GM21515 (cell line): ENCODE measurements around the gene CCDC182.

Experiments
- ATAC-seq: cut with Tn5 transposase; IDR thresholded peaks from one replicate; pipeline ENCODE4 v1.9.1; 2021; ENCODE audit not compliant: unreplicated experiment

Gene CCDC182

DNA sequence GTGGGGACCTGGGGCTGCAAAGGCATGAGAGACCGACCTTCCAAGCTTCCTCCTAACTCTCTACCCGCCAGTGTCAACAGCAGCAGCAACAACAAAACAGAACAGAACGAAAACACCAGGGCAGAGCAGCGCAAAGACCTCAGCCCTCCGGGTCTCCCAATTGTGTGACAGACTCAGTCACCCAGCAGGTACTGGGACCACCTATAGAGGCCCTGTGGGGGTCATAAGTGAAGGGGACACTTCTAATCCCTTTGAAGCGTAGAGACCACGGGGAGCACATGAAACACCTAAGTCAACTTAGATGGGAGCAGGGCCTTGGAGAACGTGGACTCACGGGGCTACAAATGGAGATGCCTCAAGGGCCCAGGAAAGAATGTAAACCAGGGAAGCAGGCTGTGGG lies 12.6 kb upstream of the CCDC182 start:
- no peak for ATAC-seq

DNA sequence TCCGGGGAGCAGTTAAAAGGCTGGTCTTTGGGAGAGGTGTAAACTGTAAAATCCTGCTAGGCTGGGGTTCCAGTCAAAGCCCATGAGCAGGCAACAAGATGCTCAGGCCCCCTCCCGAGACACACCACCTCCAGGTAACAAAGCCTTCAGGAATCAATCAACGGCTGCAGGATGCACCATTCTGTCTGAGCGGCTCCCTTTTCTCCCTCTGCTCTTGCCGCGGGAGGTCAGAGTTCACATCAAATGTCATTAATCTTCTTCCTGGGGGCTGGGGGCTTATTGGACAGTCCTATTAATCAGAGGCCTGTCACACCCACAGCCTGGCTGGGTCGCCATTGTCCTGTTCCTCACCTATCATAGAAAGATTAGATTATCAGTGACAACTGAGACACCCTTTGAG lies 11.9 kb upstream of the CCDC182 start:
- no peak for ATAC-seq

DNA sequence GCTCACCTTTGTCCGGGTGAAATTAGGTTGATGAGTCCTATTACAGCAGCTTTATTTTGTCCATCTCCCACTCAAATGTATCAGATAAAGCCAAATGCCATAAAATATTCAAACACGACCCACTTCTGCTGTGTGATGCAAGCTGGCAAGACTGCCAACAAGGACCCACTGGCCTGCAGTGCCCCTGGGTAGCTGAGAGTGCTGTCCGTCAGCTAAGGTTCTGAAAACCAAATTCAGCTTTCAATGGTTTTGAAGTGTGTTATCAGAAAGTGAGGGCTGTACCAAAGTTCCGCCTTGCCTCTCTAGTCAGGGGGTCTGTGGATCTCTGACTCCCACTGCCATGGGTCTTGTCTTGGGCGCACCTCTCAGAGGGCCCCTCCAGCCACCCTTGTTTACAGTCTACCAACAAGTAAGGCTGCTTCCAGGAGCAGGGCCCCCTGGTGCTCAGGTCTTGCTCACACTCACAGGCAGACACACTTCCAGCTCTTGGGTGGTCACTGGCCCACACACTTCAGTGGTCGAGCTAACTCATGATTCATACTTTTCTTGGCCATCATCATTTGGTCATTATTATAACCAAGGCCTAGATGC lies 10.5 kb upstream of the CCDC182 start:
- ATAC-seq = no peak

DNA sequence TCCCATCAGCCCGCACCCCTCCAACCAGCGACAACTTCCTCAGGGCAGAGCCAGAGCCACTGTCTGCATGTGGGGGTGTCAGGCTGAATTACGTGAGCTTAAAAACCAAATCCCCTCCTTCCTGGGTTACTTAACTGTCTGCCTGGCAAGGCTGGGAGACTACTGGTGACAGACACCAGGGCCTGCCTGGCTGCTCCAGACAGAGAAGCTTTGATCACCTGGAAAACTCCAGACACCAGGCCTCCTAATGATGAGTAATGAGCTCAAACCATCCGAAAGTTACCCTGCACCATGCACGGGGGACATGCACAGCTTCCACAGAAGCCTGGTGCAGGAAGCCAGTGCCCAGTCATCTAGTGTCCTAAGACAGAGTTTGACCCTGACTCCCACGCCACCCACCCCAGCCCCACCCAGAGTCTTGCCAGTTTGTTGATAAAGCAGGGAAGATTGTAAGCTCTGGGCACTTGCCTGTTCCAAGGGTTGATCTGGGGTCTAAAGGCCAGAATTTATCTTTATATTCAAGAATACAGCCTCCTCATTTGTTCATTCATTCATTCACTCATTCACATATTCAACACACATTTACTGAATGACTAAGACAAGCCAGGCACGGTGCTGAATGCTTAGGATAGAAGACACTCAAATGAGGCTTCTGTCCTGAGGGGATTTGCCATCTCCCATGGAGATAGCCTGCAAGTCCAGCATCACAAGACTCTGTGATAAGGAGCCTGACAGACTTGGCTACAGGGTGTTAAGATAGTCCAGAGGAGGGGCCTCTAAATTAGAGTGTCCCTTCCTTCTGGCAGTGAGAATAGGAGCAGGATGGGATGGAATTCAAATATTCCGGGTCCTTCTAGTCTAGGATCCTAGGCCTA lies 7.2 kb upstream of the CCDC182 start:
- ATAC-seq = no peak

DNA sequence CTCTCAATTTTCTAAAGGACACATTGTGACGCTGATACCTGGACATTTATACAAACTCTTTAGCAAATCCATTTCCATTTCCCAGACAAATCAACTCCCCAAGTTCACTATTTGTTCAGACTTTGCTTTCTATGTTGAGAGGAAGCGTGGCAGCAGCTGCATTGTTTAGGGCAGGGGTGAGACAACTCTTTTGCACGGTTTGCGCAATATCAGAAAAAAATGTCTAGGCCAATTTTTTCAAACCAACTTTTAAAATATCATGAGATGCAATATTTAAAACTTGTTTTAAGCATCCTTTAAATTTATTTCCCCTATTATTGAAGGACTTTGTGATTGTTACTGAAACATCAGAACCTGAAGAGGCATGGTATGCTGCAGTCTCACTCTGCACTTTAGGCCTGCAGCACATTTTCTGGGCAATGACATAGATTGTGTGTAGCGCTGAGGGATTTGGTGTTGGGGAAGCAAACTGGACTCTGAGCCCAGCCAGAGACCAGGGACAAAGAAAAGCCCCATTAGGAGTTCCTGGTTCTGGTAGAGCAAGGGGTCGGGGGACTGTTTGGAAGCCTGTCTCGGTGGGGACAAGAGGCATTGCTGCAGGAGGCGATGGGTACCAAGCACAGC lies 6.4 kb upstream of the CCDC182 start:
- ATAC-seq = no peak

DNA sequence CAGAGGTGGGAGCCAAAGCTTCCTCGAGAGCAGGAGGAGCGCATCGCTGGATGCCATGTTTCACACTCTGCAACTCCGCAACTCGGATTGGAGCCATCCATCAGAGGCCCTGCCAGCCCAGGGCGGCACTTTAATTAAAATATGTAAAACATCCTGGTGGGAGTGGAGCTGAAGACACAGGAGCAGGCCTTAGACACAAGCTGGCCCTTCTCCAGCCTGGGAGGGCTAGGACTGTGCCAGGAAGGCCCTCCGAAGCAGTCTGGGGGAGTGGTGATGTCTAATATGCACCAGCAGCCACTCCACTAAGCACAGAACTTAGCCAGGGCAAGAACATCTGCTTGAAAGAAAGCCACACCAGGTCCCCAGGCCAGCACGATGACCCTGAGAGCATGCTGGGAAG lies 5.8 kb upstream of the CCDC182 start:
- ATAC-seq = no peak

DNA sequence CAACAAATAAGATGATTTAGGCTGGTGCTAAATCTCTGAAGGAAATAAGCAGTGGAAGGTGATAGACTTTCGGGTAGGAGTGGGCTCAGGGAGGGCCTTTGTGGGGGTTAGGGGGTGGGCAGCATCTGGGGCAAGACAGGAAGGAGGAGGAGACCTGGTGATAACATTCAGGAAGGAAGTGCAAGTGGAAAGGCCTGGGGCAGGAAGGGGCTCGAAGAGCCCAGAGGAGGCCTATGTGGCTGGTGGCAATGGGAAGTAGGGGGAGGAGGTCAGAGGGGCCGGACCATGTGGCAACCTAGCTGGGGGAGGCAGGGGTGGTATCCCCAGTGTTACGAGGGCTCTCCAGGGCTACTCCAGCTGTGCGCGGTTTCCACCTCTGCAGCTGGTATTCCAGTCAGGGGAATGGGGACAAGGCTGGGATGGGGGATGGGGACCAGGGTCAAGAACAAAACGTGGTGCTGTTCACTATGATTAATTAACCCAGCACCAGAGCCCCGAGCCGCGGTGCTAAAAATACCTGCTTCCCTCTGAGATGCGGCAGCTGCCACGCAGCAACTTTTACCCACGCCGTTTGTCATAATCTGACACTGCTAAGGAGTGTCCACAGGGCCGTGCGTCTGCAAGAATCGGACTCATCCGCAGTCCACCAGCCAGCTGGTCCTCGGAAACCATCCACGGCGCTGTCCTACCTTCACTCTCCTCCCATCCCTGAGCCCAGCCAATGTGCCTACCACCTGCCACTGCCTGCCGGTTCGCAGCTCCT lies 5.2 kb upstream of the CCDC182 start:
- no peak for ATAC-seq

DNA sequence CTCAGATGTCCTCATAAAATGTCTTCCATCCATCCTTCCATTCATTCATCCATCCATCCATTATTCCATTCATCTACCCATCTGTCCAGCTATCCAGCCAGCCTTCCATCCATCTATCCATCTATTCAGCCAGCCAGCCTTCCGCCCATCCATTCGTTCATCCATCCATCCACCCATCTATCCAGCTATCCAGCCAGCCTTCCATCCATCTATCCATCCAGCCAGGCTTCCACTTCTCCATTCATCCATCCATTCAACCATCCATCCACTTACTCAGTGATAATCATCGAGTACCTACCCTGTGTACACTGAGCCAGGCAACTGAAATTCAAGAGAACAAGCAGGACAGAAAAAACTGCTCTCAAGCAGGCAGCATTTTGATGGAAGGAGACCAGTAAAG lies 4.6 kb upstream of the CCDC182 start:
- no peak for ATAC-seq

DNA sequence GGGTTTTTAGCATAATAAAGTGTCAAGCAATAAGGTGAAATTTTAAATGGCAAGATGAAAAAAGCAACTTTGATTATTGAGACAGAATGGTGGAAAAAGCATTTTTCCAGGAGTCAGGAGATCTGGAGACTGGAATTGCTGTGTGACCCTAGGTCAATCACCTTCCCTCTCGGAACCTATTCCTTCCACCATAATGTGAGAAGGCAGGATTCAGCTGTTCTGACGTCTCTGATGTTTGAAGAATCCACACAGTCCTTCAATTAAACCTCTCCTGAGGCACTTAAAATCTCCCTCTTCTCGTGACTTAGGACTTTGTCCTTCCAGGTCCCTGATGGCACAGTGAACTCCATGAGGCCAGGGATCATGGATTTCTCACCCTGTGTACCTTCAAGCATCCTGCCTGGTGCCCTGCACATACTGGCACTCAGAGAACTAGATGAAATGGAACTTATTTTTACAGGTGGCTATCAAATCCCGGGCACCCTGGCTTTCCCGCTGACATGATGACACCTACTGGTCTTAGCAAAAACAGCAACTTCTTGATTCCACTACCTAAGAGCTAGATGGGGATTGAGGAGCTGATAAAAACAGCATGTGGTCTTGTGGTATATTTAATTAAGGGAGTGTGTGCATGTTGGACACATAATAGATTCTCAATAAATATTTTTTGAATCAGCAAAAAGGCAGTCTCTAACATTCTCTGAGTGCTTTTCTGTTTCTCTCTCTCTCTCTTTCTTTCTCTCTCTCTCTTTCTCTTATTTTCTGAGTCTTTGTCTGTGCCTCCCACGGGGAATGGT lies 2.3 kb upstream of the CCDC182 start:
- ATAC-seq = no peak

DNA sequence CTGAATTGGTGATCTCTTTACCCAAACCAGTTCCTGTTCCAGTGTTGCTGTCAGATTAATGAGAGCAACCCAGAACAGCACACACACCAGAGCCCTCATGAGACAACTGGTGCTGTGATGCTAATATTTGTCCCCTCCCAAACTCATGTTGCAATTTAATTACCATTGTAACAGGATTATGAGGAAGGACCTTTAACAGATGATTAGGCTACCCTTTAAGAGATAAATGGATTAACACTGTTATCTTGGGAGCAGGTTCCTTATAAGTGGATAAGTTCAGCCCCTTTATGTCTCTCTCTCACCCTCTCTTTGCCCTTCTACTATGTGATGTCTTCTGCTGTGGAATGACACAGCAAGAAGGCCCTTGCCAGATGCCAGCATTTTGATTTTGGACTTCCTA lies 1.1 kb upstream of the CCDC182 start:
- ATAC-seq = no peak

DNA sequence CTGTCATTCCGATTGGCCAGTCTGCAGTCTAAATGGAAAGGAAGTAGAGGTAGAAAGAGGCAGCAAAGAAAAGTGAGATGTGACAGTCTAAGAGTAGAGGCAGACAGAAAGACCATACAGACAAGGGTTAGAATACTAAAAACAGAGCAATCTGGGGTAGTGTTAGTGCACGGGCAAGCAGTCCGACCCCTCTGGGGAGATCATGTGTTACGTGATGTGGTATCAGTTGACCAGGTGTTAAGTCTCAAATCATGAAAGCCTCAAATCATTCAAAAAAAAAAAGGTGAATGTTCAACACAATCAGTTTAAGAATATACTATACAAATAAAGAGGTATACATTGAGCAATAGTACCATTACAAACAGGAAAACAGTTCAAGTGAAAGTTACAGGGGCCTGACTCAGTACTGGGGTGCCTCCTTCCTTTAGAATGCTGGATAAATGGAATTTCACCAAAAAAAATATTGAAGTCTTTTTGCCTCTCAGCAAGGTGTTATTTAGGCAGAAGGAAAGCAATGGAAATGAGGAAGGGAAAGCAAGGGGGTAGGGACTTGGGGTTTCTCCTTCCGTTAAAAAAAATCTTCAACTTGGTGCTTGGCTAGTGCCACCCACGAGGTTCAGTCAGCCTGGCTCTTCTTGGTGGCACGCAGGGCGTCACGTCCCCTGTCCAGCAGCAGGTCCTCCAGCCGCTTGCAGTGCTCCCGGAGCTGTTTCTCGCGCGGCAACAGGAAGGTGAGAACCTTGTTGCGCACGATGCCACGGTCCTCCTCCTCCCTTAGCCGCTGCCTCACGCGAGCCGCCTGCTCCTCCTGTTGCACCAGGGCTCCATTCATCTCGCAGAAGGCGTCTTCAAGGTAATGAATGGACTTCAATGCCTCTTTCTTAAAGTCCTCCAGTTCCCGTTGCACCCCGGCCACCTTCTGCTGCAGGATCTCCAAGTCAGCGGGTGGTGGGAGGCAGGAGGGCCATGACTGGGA lies 616 bp downstream of the CCDC182 start:
- no peak for ATAC-seq

DNA sequence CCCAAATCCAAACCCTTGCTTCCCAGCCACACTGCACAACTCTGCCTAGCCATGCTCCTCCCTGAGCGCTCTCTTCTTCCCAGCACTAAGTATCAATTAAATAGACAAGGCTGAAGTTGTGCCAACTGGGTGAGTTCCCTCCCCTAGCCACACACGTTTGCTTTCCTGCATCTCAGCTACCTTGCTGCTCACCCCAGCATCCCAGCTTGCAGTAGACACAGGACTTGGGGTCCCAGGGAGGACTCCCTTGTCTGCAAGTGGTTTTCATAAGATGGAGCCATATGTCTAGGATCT lies 4.9 kb downstream of the CCDC182 start:
- ATAC-seq = no peak

DNA sequence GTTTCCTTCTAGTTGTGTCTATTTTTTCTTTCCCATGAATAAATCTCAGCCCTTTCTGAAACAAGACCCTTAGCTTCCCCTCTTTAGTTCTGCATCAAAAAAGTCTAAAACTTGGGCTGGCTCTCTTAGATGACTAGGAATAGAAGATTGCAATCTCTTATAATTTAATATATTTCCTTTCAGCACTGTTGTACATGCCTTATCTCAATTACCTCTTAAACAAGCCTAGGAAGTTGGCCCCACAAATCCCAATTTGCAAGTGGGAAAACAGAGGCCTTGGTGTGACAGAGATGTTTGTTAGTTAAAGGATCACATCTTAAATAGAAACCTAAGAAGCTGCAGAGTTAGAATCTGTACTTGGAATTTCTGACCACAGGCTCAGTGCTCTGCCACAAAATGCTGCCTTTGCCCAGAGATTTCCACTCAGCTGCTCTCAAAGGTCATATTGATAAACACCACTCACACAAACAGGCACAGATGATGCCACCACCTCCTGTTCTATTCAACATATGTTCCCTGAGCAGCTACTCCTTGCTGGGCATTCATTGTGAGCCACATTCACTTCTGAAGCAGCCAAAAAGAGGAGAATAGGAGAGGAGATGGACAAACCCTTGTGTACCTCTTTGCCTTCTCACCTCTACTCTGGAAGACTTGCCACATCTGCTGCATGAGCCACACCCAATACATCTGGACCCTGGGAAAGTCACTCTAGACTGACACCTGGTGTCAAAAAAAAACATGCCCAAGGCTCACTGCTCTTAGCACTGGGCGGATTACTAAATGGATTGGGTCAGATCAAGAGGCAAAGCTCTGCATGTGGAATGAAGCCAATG lies 5.5 kb downstream of the CCDC182 start:
- no peak for ATAC-seq

DNA sequence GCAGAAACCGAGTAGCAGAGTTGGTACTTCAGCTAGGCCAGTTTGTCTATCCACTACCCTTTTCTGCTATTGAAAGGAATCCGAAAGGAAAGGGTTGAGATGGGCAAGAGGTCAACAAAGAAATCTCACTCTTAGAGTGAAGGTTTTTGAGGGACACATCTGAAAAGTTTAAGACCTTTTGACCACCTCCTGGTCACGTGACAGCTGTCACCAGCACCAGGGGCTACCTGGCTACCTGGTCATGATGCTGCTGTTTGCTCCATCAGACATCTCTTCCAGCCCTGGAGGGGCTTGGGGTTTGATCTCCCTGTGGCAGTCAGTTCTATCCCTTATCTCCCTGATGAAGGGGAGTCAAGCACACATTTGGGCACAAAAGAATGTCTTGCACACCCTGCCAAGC lies 7.6 kb downstream of the CCDC182 start:
- ATAC-seq = no peak

DNA sequence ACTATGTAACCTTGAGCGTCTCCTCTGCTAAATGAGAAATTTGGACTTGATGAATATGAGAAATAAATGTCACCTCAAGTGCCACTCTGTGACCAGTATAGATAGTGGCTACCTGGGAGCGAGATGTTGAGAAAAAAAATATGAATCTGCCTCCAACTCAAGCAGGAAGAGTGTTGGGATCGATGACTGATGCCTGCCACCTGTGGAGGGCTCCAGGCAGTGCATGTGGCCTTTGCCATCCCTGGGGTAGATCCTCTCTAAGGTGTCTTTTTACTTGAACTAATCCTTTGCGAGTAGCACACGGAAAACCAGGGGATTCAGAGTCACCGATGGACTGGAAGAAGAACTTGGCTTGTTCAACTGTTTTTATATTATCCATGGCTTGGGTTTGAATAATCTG lies 9.4 kb downstream of the CCDC182 start:
- no peak for ATAC-seq

DNA sequence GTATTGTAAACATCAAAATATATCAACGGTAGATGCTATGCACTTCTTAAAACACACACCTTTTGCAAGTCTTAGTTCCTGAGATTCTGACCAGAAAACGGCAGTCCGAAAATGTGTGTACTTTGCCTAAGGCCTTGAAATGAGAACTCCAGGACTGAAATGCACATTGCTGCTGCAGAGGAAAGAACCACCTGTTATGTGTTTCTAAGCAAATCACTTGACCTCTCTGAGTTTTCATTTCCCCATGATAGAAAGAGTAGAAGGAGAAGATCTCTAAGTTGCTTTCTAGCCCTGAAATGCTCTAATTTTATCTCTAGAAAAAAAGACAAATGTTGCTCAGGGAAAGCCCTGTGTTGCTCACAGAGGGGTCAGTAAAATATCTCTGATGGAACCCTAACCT lies 9.9 kb downstream of the CCDC182 start:
- no peak for ATAC-seq

DNA sequence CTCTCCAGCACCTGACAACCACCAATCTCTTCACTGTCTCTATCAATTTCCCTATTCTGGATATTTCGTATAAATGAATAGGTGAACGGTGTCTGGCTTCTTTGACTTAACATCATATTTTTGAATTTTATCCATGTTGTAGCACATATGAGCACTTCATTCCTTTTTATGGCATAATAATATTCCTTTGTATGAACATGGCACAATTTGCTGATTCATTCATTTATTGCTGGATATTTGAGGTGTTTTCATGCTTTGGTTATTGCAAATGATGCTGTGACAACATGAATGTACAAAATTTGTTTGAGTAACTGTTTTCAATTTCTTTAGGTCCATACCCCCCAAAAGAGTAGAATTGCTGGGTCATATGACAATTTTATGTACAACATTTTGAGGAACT lies 12.0 kb downstream of the CCDC182 start:
- no peak for ATAC-seq

DNA sequence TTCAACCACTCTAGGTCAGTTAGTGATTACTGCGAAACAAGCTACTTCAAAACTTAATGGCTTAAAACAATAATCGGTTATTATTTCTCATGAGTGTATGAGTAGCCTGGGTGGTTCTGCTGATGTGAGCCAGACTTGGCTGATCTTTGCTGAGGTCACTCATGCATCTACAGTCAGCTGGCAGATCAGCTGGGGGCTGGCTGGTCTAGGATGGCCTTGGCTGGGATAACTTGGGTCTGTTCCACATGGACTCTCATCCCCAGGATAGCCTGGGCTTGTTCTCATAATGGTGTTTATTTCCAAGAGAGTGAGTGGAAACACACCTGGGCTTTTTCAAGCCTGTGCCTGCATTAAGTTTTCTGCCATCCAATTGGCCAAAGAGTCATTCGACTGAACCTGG lies 13.0 kb downstream of the CCDC182 start:
- no peak for ATAC-seq
